ENCODE data around the gene POLL.

Gene POLL

GRCh38 chr10:101560298-101561067 is 27.6 kb downstream of the POLL start:
- no peak for DNase-seq (ENCODE audit: low read depth in 2 of 2)

GRCh38 chr10:101559596-101560297 is 28.3 kb downstream of the POLL start:
- no peak for DNase-seq (ENCODE audit: low read depth in 2 of 2)

- no peak for DNase-seq (ENCODE audit: low read depth in 2 of 2)
Measured at GRCh38 chr10:101558671-101559595, 29.1 kb downstream of the POLL start.

GRCh38 chr10:101558204-101558603 is 29.9 kb downstream of the POLL start:
- no peak for DNase-seq (ENCODE audit: low read depth in 2 of 2)

GRCh38 chr10:101557541-101557940 is 30.5 kb downstream of the POLL start:
- no peak for DNase-seq (ENCODE audit: low read depth in 2 of 2)

- no peak for DNase-seq (ENCODE audit: low read depth in 2 of 2)
Measured at GRCh38 chr10:101552442-101552841, 35.6 kb downstream of the POLL start.

GRCh38 chr10:101550965-101551364 is 37.1 kb downstream of the POLL start:
- no peak for DNase-seq (ENCODE audit: low read depth in 2 of 2)

GRCh38 chr10:101545898-101546297 is 42.2 kb downstream of the POLL start:
- DNase-seq (ENCODE audit: low read depth in 2 of 2), result no peak

- DNase-seq (ENCODE audit: low read depth in 2 of 2), result no peak
Measured at GRCh38 chr10:101538446-101538845, 49.6 kb downstream of the POLL start.

- DNase-seq (ENCODE audit: low read depth in 2 of 2), result no peak
Measured at GRCh38 chr10:101536800-101537199, 51.3 kb downstream of the POLL start.

- DNase-seq (ENCODE audit: low read depth in 2 of 2), result no peak
Measured at GRCh38 chr10:101535949-101536348, 52.1 kb downstream of the POLL start.

- DNase-seq (ENCODE audit: low read depth in 2 of 2), result no peak
Measured at GRCh38 chr10:101529725-101530553, 58.1 kb downstream of the POLL start.

GRCh38 chr10:101529207-101529606 is 58.9 kb downstream of the POLL start:
- no peak for DNase-seq (ENCODE audit: low read depth in 2 of 2)

Data from stimulated activated CD4-positive, alpha-beta T cell treated with anti-CD3 and anti-CD28 coated beads, Interleukin-15, amount 100 ng/mL, for 48 hours (primary cell).